CD4-positive, alpha-beta T cell treated with Interleukin-15 for 1 hour (primary cell): ENCODE measurements around the gene SLC39A11.

ENCODE experiments used
- DNase-seq: peaks from one replicate; pipeline ENCODE4 v3.0.0-alpha.2; 2020

The SLC39A11 gene

DNA sequence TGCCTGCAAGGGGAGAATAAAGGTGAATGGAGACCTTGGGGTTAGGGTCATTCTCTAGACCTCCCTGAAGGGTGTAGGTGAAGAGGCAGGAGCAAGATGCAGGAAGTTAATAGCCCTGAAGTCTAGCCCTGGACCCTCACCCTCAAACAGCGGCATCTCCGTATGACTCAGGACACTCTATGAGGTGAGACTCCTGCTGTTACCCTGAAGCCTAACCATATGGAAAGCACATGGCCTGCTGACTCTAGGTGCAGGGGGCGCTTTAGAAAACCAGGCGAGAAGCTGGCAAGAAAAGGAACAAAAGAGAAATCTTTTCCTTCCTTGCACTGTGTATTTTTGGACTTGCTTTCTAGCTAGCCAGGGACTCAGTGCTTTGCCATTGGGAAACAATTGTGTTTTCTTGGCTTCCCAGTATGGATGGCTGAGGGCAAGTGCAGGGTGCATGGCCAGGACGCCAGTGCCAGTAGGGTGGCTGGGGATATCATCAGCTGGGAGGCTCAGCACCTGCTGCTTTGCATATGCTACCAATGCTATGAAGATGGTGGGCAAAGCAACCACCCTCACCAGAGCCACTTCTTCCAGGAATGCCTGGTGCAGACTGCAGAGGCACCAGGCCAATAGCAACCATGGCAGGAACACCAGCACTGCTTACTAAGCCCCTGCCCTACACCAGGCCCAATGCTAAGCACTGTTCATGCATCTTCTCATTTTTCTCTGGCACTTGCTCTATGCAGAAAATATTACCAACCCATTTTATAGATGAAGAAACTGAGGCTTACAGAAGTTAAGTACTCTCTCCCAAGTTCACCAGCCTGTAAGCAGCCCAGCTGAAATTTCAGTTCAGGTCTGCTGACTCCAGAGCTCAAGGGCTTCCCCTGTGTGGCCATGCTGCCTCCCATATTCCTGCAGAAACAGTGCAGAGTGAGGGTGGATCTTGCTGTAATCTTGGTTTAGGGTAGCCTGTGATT lies 425.1 kb downstream of the SLC39A11 start:
- no peak for DNase-seq

DNA sequence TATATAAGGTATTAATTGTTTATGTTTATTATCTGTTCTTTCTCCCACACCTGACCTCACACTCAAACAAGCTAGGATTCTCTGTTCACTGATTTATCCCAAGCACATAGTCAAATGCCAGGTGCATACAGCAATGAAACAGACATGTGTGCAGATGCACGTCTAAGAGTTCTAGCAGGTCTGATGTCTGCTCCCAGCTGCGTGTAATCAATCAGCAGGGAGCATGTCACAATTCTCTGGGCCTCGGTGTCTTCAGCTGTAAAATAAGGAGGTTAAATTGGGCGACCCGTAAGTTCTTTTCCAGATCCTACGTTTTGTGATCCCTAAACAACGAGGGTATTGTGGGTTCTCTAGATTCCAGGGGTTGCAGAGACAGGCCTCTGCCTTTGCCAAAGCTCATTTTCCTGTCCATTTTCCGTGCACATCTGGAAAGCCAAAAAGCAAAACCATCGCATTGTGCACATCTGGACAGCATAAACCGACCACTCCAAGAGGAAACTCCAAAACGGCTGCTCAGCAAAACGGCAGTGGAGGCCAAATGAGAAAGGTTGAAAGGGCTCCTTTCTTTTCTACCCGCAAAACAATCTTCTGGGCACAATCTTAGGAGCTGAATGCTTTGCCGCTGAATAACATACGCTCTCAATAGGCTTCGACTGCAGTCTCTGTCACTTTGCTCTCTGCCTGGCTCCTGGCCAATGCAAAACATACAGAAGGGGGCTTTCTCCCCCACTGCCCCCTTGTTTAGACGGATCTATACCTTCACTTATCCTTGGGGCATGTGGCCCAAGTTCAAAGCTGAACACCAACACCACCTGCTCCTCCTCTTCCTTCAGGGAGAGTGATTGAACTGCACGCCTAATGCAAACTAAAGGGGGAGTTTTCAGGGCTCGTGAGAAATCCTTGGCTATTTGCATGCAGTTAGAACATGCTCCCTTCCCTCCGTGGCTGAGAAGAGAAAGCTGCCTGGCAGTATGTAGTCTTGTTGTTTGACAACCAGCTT lies 426.3 kb downstream of the SLC39A11 start:
- DNase-seq: no peak

DNA sequence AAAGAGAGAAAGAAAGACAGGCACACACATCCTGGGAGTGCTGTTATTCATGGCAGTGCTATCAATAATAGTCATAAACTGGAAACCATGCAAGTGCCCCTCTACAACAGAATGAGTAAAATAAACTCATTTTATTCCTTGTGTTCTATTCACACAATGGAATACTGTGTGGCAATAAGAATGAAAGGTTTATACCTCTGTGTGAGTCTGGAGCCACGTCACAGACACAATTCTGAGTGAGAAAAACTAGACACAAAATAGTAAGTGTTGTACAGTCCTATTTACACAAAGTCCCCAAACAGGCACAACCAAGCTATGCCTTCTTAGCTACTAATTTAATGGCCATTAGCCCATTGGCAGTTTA lies 429.7 kb downstream of the SLC39A11 start:
- DNase-seq: no peak

- DNase-seq: no peak
Measured at GRCh38 chr17:72661945-72662826, 430.3 kb downstream of the SLC39A11 start.

GRCh38 chr17:72661116-72661944 lies 431.2 kb downstream of the SLC39A11 start:
- no peak for DNase-seq

DNA sequence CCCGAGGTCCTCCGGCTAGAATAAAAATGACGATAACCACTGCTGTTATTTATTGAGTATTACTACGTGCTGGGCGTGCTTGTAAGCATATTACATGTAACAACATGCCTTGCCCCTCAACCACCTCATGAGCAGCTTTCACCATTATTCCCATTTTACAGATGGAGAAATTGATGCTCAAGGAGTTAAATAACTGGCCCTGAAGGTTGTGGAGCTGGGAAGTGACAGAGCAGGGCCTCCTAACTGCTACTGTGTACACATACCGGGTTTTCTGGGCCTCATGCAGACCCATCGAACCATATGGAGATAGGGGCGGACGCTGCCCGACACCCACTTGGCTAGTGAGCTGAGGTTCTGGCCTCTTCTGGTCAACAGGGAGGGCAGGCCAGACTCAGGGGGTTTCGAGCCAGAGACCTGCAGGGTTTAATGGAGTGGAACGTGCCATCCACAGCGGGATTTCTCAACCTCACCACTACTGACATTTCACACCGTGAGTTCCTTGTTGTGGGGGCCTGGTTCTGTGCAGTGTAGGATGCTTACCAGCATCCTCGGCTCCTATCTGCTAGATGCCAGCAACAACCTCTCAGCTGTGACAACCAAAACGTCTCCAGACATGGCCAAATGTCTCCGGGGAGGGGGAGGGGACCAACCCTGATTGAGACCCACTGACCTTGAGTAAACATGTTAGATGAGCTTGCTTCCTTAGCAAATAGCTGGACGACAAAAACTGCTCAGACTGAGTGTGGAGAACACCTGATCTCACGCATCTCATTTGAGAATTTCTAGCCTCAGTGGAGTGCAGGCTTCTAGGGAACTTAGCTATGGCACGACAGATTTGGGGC lies 432.0 kb downstream of the SLC39A11 start:
- DNase-seq: no peak

DNA sequence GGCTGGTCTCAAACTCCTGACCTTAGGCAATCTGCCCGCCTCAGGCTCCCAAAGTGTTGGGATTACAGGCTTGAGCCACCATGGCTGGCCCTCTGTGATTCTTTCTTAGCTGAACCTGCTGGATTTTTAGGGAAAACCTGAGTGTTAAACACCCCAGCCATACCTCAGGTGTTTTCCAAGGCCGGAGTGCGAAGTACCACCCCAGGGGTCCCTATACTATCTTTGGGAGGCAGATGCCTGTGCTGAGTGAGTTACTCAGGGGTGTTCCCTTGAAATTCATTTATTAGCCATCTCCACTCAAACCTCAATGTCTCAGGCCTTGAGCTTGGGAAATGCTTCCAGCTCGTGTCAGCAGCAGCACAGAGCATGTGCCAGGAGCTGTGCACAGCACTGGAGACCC lies 432.7 kb downstream of the SLC39A11 start:
- no peak for DNase-seq

DNA sequence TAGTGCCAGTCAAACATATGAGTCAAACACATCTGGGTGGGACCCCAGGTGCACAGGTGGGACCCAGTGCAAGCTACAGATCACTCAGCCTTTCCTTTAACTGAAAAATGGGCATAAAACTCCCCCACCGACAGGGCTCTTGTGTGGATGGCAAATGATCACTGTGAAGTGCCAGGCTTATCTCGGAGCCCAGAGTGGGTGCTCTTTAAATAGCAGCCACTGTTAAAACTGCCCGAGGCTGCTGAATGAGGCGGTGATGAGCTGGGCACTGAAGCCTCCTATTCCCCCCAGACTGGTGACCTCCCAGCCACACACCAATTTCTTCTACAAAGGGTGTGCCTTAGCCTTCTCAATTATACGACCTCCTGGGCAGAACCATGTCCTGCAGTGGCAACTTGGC lies 433.8 kb downstream of the SLC39A11 start:
- DNase-seq: no peak

DNA sequence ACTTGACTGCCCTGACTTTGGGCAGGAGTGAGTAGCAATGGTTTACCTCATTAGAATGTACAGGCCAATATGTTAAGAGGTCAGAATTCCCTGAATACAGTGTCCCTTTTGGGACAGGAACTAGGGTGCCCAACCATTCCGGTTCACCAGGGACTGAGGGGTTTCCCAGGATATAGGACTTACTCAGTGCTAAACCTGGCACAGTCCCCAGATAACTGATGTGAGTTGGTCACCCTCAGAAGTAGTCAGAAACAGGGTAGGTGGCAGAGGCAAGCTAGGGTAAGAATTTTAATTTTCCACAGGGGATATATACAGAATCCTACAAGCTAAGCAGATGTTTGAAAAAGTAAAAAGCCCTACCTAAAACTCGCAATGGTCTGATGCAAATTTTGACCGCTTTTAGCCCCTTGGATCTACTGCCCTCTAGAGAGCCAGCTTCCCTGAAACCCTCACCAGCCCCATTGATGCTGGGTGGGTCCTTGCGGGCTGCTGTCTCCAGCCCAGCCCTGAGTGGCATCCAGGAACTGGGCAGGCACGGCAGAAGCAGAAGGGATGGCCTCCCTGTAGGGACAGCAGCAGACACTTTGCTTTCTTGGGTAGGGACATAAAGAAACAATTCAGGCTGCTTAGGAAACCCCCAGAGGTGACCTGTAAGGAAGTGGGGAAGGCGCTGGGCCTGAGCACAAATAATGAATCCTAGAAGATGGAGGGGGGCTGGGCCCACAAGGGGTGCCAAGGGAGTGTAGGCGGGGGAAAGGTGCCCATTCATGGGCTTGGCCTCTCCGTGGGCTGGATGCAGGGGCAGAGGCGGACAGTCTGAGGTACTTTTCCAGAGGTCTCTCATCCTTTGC lies 434.8 kb downstream of the SLC39A11 start:
- no peak for DNase-seq

GRCh38 chr17:72656130-72656763 lies 436.2 kb downstream of the SLC39A11 start:
- DNase-seq: no peak

DNA sequence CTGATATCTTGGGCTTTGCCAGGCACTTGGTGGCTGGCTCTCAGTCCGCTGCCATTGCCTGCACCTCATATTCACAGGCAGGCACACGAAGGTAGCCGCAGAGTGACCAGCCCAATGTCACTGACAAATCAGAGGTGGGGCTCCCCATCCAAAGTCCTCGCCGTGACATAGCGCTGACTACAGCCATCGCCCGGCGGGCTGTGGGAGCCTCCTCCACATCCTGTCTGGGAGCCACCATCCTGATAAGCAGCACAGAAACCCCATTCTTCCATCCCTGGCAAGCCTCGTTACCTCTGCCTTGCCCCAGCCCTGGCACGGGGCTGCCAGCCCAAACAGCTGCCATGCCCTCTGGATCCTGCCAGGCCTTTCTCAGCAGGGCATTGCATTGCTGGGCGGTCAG lies 437.8 kb downstream of the SLC39A11 start:
- DNase-seq: no peak

DNA sequence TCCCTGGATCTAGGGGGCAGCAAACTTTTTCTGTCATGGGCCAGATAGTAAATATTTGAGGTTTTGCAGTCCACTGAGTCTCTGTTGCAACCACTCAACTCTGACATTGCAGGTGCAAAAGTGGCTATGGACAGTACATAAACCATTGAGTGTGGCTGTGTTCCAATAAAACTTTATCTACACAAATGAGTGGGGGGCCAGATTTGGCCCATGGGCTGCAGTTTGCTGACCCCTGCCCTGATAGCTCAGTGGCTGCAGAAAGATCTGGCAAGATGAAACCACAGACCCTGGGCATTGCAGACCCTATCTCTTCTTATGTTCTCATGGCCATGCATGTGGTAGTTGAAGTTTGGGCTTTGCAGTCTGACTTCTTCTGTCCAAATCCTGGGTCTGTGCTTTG lies 440.5 kb downstream of the SLC39A11 start:
- no peak for DNase-seq

- no peak for DNase-seq
Measured at GRCh38 chr17:72648702-72649101, 443.8 kb downstream of the SLC39A11 start.

DNA sequence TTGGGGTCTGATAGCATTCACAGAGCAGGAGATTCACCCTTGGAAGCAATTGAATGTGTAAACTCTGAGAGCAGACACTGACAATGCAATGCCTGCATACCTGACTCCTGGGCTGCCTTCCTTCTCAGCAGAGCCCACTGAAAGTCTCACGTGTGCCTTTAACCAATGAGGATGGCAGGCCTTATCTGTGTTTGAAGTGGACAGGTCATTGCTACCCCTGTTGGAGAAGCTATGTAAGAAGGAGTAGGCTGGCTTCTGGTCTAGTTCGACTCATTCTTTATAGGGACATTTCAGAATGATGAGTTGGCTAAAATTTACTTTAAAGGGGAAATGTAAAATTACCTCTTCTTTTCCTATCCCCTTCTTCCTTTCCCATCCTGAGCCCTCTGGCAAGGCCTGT lies 446.3 kb downstream of the SLC39A11 start:
- DNase-seq: no peak

GRCh38 chr17:72644492-72644891 lies 448.0 kb downstream of the SLC39A11 start:
- DNase-seq: no peak

DNA sequence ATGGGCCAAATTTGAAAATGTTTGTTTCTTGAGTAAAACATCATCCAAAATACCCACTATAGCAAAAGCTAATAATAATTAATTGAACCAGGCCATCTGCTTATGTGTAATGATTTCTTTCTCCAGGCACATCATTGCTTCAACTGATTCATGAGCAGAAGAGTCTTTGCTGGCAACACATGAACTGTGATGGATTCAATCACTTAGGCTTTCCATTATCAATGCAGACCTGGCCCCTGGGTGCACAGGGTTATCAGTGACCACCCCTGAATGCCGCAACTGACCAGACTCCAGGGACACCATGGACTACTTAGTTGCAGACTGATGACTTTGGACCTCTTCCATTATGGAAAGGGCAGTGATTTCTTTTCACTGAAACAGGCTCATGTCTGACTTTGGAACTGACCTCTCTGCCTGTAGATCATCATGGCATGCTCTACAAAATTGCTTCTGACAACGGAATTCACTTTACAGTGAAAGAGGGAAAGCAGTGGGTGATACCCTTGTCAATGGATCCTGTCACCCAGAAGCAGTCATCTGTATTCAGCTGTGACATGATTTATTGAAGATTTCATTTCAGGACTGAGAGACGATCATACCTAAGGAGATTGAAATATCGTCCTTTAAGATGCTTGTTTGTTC lies 448.8 kb downstream of the SLC39A11 start:
- no peak for DNase-seq

GRCh38 chr17:72642720-72643119 lies 449.8 kb downstream of the SLC39A11 start:
- no peak for DNase-seq

GRCh38 chr17:72640415-72641165 lies 451.9 kb downstream of the SLC39A11 start:
- DNase-seq: no peak
